GM15510 (cell line): Measurements from ENCODE around the gene NOD1.

Source experiments
- POLR2A ChIP-seq: IDR thresholded peaks from 3 replicates; pipeline ENCODE4 v1.6.1; 2011; ENCODE audit warnings: borderline replicate concordance; ENCODE audit not compliant: insufficient read length; ENCODE audit errors: extremely low read depth

The NOD1 gene

GRCh38 chr7:30437823-30438574 lies 40.6 kb downstream of the NOD1 start:
- TF ChIP-seq POLR2A: no peak

- no peak for TF ChIP-seq POLR2A
Observed at GRCh38 chr7:30436518-30436917, 42.1 kb downstream of the NOD1 start.

- TF ChIP-seq POLR2A: no peak
Observed at GRCh38 chr7:30436046-30436445, 42.5 kb downstream of the NOD1 start.

GRCh38 chr7:30434140-30434799 lies 44.3 kb downstream of the NOD1 start:
- no peak for TF ChIP-seq POLR2A

GRCh38 chr7:30433506-30433905 lies 45.1 kb downstream of the NOD1 start:
- no peak for TF ChIP-seq POLR2A

GRCh38 chr7:30433082-30433481 lies 45.5 kb downstream of the NOD1 start:
- no peak for TF ChIP-seq POLR2A

GRCh38 chr7:30430777-30431176 lies 47.8 kb downstream of the NOD1 start:
- TF ChIP-seq POLR2A: no peak

- no peak for TF ChIP-seq POLR2A
Observed at GRCh38 chr7:30430276-30430675, 48.3 kb downstream of the NOD1 start.

- no peak for TF ChIP-seq POLR2A
Observed at GRCh38 chr7:30429156-30429530, 49.4 kb downstream of the NOD1 start.

GRCh38 chr7:30428246-30429155 lies 50.1 kb downstream of the NOD1 start:
- TF ChIP-seq POLR2A: no peak

GRCh38 chr7:30427296-30428070 lies 51.1 kb downstream of the NOD1 start:
- TF ChIP-seq POLR2A: no peak

GRCh38 chr7:30424506-30424905 lies 54.1 kb downstream of the NOD1 start:
- TF ChIP-seq POLR2A: no peak

- no peak for TF ChIP-seq POLR2A
Observed at GRCh38 chr7:30423788-30424505, 54.6 kb downstream of the NOD1 start.

GRCh38 chr7:30422922-30423321 lies 55.7 kb downstream of the NOD1 start:
- TF ChIP-seq POLR2A: no peak

- no peak for TF ChIP-seq POLR2A
Observed at GRCh38 chr7:30421647-30422196, 56.9 kb downstream of the NOD1 start.

GRCh38 chr7:30420662-30421061 lies 57.9 kb downstream of the NOD1 start:
- no peak for TF ChIP-seq POLR2A
